GM12878 (cell line): Measurements from ENCODE around the gene MAPT. TPM values are rescaled to one million over a fixed set of nuclear protein-coding genes. Genes with fewer than 3 reads are reported as not detected.

Source experiments
- ATAC-seq: fragments of 200-7000 bp; cut with Tn5 transposase; 3 replicates; pipeline ENCODE4 v1.9.1; 2020; ENCODE audit warnings: mild to moderate bottlenecking, moderate library complexity
- BruUV-seq: library from RNA; stranded (reverse); fragments of 400-500 nt; replicated peaks from 2 replicates; lab custom pipeline; 2021; lab: Mats Ljungman, UMichigan
- CTCF ChIA-PET: fragments of 300-600 bp; sonication (Branson Sonifier 250); formaldehyde crosslinking; extraction: SDS; loops from one replicate; lab custom pipeline; 2021; ENCODE audit warnings: inconsistent platforms; lab: Yijun Ruan, JAX
- POLR2A ChIA-PET: fragments of 350-600 bp; formaldehyde crosslinking; extraction: SDS; loops from one replicate; lab custom pipeline; 2021; ENCODE audit warnings: inconsistent platforms; lab: Charles Lee
- RAD21 ChIA-PET: fragments of 300-600 bp; sonication (Branson Sonifier 250); formaldehyde crosslinking; loops from one replicate; lab custom pipeline; 2023; ENCODE audit warnings: antibody characterized with exemption; ENCODE audit not compliant: unreplicated experiment; lab: Charles Lee
- SMC1A ChIA-PET: fragments of 300-600 bp; sonication (Branson Sonifier 250); formaldehyde crosslinking; loops from one replicate; lab custom pipeline; 2023; ENCODE audit not compliant: unreplicated experiment, uncharacterized antibody; lab: Charles Lee
- DNase-seq: peaks from one replicate; pipeline ENCODE4 v3.0.0-alpha.2; 2011; ENCODE audit warnings: low read depth, low spot score
- FAIRE-seq: peaks from 3 replicates; lab custom pipeline; 2011; peaks lifted over from hg19 to GRCh38; lab: Jason Lieb, UNC
- H2AFZ ChIP-seq: 2 replicates; pipeline ENCODE4 v1.6.0; 2011; ENCODE audit warnings: low read depth, low read length, control low read depth; ENCODE audit not compliant: control insufficient read depth
- H3K27ac ChIP-seq: 2 replicates; pipeline ENCODE4 v1.5.1; 2011; ENCODE audit warnings: control low read depth; ENCODE audit not compliant: control insufficient read depth, insufficient read depth
- H3K27me3 ChIP-seq, 2 experiments: replicated peaks in 1 of 2; 2 replicates each; pipeline versions ENCODE4 v1.6.0 to v1.6.1; 2011; ENCODE audit warnings: low read length in 1 of 2; ENCODE audit not compliant: control insufficient read depth in 2 of 2, insufficient read depth in 2 of 2
- H3K36me3 ChIP-seq, 2 experiments: 2 replicates each; pipeline ENCODE4 v1.5.1; 2011; ENCODE audit warnings: low read length in 1 of 2; ENCODE audit not compliant: control insufficient read depth in 2 of 2, insufficient read depth in 2 of 2
- H3K4me1 ChIP-seq: 2 replicates; pipeline ENCODE4 v1.6.1; 2011; ENCODE audit warnings: mild to moderate bottlenecking, low read length, moderate library complexity, mixed read lengths; ENCODE audit not compliant: control insufficient read depth, insufficient read depth
- H3K4me2 ChIP-seq: 2 replicates; pipeline ENCODE4 v1.6.0; 2011; ENCODE audit warnings: control low read depth; ENCODE audit not compliant: control insufficient read depth, insufficient read depth
- H3K4me3 ChIP-seq: fragments of 200-600 bp; sonication (generic); 2 replicates; pipeline ENCODE4 v1.5.1; 2016
- H3K79me2 ChIP-seq: 2 replicates; pipeline ENCODE4 v1.6.0; 2011; ENCODE audit warnings: low read length; ENCODE audit not compliant: control insufficient read depth, insufficient read depth
- H3K9ac ChIP-seq: 2 replicates; pipeline ENCODE4 v1.8.0; 2011; ENCODE audit warnings: low read length, control low read depth, mixed read lengths; ENCODE audit not compliant: control insufficient read depth, insufficient read depth
- H3K9me3 ChIP-seq: replicated peaks from 3 replicates; pipeline ENCODE4 v1.5.1; 2011; ENCODE audit warnings: mild to moderate bottlenecking, low read length; ENCODE audit not compliant: control insufficient read depth, insufficient read depth
- H4K20me1 ChIP-seq: 2 replicates; pipeline ENCODE4 v1.6.0; 2011; ENCODE audit not compliant: control insufficient read depth, insufficient read depth
- ATF2 ChIP-seq: IDR thresholded peaks from 2 replicates; pipeline ENCODE4 v1.6.1; 2012; ENCODE audit warnings: low read length, inconsistent platforms
- CBX3 ChIP-seq: fragments of 200-600 bp; sonication (generic); IDR thresholded peaks from 2 replicates; pipeline ENCODE4 v1.6.1; 2016; ENCODE audit warnings: low read depth, borderline replicate concordance
- DPF2 ChIP-seq: fragments of 450-650 bp; IDR thresholded peaks from 2 replicates; pipeline ENCODE4 v1.6.1; 2017; ENCODE audit warnings: mild to moderate bottlenecking
- JUNB ChIP-seq: IDR thresholded peaks from 2 replicates; pipeline ENCODE4 v1.6.1; 2016; ENCODE audit warnings: antibody characterized with exemption, mild to moderate bottlenecking
- MTA2 ChIP-seq: fragments of 450-650 bp; IDR thresholded peaks from 2 replicates; pipeline ENCODE4 v1.6.1; 2016; ENCODE audit warnings: low read depth, mild to moderate bottlenecking, moderate library complexity
- MXI1 ChIP-seq: fragments of 150-350 bp; IDR thresholded peaks from 2 replicates; pipeline ENCODE4 v1.6.1; 2011; ENCODE audit warnings: low read depth, mild to moderate bottlenecking, inconsistent platforms, low read length, improper control_type of control experiment
- POLR2A ChIP-seq: IDR thresholded peaks from 2 replicates; pipeline ENCODE4 v1.6.1; 2011; ENCODE audit warnings: low read depth, mild to moderate bottlenecking, low read length
- RELA ChIP-seq: fragments of 450-650 bp; IDR thresholded peaks from 2 replicates; pipeline ENCODE4 v1.8.0; 2014; ENCODE audit warnings: borderline replicate concordance; ENCODE audit not compliant: partially characterized antibody
- SPI1 ChIP-seq: IDR thresholded peaks from 2 replicates; pipeline ENCODE4 v1.6.1; 2011; ENCODE audit warnings: low read depth, mild to moderate bottlenecking, low read length, moderate library complexity, borderline replicate concordance; ENCODE audit not compliant: insufficient read depth
- STAT3 ChIP-seq: IDR thresholded peaks from 2 replicates; pipeline ENCODE4 v1.6.1; 2011; ENCODE audit warnings: low read depth, low read length, improper control_type of control experiment
- SUPT20H ChIP-seq: IDR thresholded peaks from 2 replicates; pipeline ENCODE4 v1.6.1; 2011; ENCODE audit warnings: low read depth, mild to moderate bottlenecking, low read length, moderate library complexity, borderline replicate concordance; ENCODE audit not compliant: control insufficient read depth
- ZBED1 ChIP-seq: IDR thresholded peaks from 2 replicates; pipeline ENCODE4 v1.6.1; 2016; ENCODE audit warnings: borderline replicate concordance
- ZSCAN29 ChIP-seq: fragments of 450-650 bp; IDR thresholded peaks from 2 replicates; pipeline ENCODE4 v1.6.1; 2017; ENCODE audit warnings: mild to moderate bottlenecking, moderate library complexity
- WGBS: methylation state at CpG from one replicate; pipeline ENCODE4 v1.1.6; 2016; ENCODE audit warnings: low lambda C conversion rate; ENCODE audit not compliant: insufficient replicate concordance, insufficient coverage; ENCODE audit errors: missing lambda C conversion rate; 5-methylcytosine and 5-hydroxymethylcytosine counted together
- in situ Hi-C: fragments of 300-500 bp; cut with MboI; formaldehyde crosslinking; loops from 9 replicates; pipeline ENCODE4 v1.14.3; 2018; ENCODE audit warnings: mixed read lengths
- intact Hi-C: fragments of 100-400 bp; cut with micrococcal nuclease; formaldehyde crosslinking; loops from one replicate; pipeline ENCODE4 v1.14.2; 2022; ENCODE audit not compliant: unreplicated experiment
- polyA plus RNA-seq, 11 experiments: library from polyadenylated mRNA; depleted of rRNA in 4 of 11; unstranded in 6 of 11; stranded (reverse) in 5 of 11; fragments of >200 nt; fragmentation: Nextera tagmentation in 4 of 11; fragmentation: Illumina TruSeq in 1 of 11; extraction: Ambion mirVana in 4 of 11; extraction: Trizol in 1 of 11; gene quantifications; 1 replicate in 1 of 11; 2 replicates in 10 of 11; pipeline versions ENCODE4 v1.2.1 to v1.2.3, GENCODE V29; 2011 to 2016; ENCODE audit warnings: inconsistent platforms in 2 of 11, missing spikeins in 2 of 11, low read depth in 1 of 11
- total RNA-seq, 4 experiments: library from RNA; depleted of rRNA in 3 of 4; stranded (reverse); fragments of >200 nt in 3 of 4; fragmentation: Illumina TruSeq in 1 of 4; extraction: Trizol in 1 of 4; gene quantifications; 2 replicates each; pipeline versions ENCODE4 v1.2.1 to v1.2.3, GENCODE V29; 2013 to 2021

MAPT gene
- total and polyA plus RNA-seq, 10 of the 15 experiments (the other 5 are each of a cell fraction or from before 2014, with no cell fraction given): under 0.01 to 0.05 (median 0.03) TPM; not detected in 7

- Histone ChIP-seq H4K20me1 (no peaks in the 10 kb centered on the region), H3K4me1 (no peaks in the 10 kb centered on the region), H2AFZ (no peak overlapping the region), H3K79me2 (no peaks in the 10 kb centered on the region), H3K27me3 (peaks cover 0 to 4% of the 10 kb centered on the region in 2 experiments; a peak in 2 of 4 replicates), H3K4me3 (no peak overlapping the region), H3K36me3 (no peaks in the 10 kb centered on the region), H3K9ac (no peak overlapping the region), H3K27ac (no peak overlapping the region), H3K4me2 (no peak overlapping the region), H3K9me3 (no peaks in the 10 kb centered on the region)
- intact Hi-C loops (no loop called here), in situ Hi-C loops (no loop called here)
- ATAC-seq (no peak), FAIRE-seq (no peak), DNase-seq (no peak)
- ChIA-PET SMC1A (no interaction called here), CTCF (interaction anchor here (1.6 kb wide), 1 partner anchor 9 kb away, joined by 5 read pairs; no protein-coding TSS in a partner anchor), POLR2A (no interaction called here), RAD21 (no interaction called here)
- WGBS: 1% methylated on average over 4 of the region's 4 CpGs
- no peak for TF ChIP-seq ATF2
- no peak for TF ChIP-seq MXI1
- no peak for TF ChIP-seq JUNB
- BruUV-seq: no TSS peak
These were observed 45.9 kb downstream of the MAPT start for GRCh38 chr17:45940293-45940692.

GRCh38 chr17:45940826-45941225 is 46.5 kb downstream of the MAPT start:
- Histone ChIP-seq H3K79me2 (no peaks in the 10 kb centered on the region), H3K27ac (no peak overlapping the region)
- RAD21 ChIA-PET: no interaction called here
- no peak for TF ChIP-seq SUPT20H
- TF ChIP-seq POLR2A: no peak
- no peak for TF ChIP-seq RELA
- no peak for TF ChIP-seq ZSCAN29
- no peak for TF ChIP-seq DPF2
- no peak for TF ChIP-seq STAT3
- no peak for TF ChIP-seq ZBED1
- no peak for TF ChIP-seq CBX3
- TF ChIP-seq MTA2: no peak
- no peak for TF ChIP-seq SPI1
- TF ChIP-seq, all 136 proteins: peak for 0
- Histone ChIP-seq H3K9ac (no peak overlapping the region), H4K20me1 (no peaks in the 10 kb centered on the region), H3K9me3 (no peaks in the 10 kb centered on the region), H3K36me3 (no peaks in the 10 kb centered on the region), H3K4me2 (no peak overlapping the region), H3K4me3 (no peak overlapping the region), H3K27me3 (peaks cover 0 to 4% of the 10 kb centered on the region in 2 experiments; a peak in 2 of 4 replicates), H2AFZ (no peak overlapping the region), H3K4me1 (no peaks in the 10 kb centered on the region)
- WGBS: 0% methylated on average over 3 of the region's 3 CpGs
- BruUV-seq: no TSS peak
- ChIA-PET CTCF (interaction anchor here (1.6 kb wide), 1 partner anchor 8 kb away, joined by 5 read pairs; no protein-coding TSS in a partner anchor), SMC1A (no interaction called here), POLR2A (no interaction called here)
- intact Hi-C loops (no loop called here), in situ Hi-C loops (no loop called here)
- FAIRE-seq: no peak
- no peak for ATAC-seq
- no peak for DNase-seq
